Mesenchymal stem cell (in vitro differentiated cells and primary cell): ENCODE measurements around the gene PKNOX2.

ENCODE experiments used
- DNase-seq: peaks from one replicate; pipeline ENCODE4 v3.0.0-alpha.2; 2013
- H2AFZ ChIP-seq: one replicate; pipeline ENCODE4 v1.6.1; 2013; ENCODE audit warnings: low read depth, mild to moderate bottlenecking, control low read depth, inconsistent platforms, low read length, moderate library complexity
- H2AK5ac ChIP-seq: 2 replicates; pipeline ENCODE4 v1.6.1; 2013; ENCODE audit warnings: low read length, moderate library complexity, mild to moderate bottlenecking, inconsistent platforms; ENCODE audit not compliant: severe bottlenecking
- H2BK120ac ChIP-seq: one replicate; pipeline ENCODE4 v1.6.1; 2013; ENCODE audit warnings: low read depth, mild to moderate bottlenecking, inconsistent platforms, low read length, moderate library complexity
- H2BK12ac ChIP-seq, 2 experiments: one replicate each; pipeline ENCODE4 v1.6.1; 2013; ENCODE audit warnings: inconsistent platforms in 2 of 2, low read length in 2 of 2, mild to moderate bottlenecking in 2 of 2, moderate library complexity in 2 of 2, control low read depth in 1 of 2
- H2BK15ac ChIP-seq: one replicate; pipeline ENCODE4 v1.6.1; 2013; ENCODE audit warnings: mild to moderate bottlenecking, low read depth, inconsistent platforms; ENCODE audit not compliant: poor library complexity, severe bottlenecking
- H2BK5ac ChIP-seq: 2 replicates; pipeline ENCODE4 v1.6.1; 2013; ENCODE audit warnings: low read depth, mild to moderate bottlenecking, low read length, control low read depth, inconsistent platforms; ENCODE audit not compliant: poor library complexity, severe bottlenecking
- H3K14ac ChIP-seq, 2 experiments: one replicate each; pipeline ENCODE4 v1.6.1; 2013; ENCODE audit warnings: inconsistent platforms in 2 of 2, low read length in 2 of 2, control low read depth in 1 of 2, mild to moderate bottlenecking in 1 of 2, moderate library complexity in 1 of 2
- H3K18ac ChIP-seq, 2 experiments: one replicate each; pipeline ENCODE4 v1.6.1; 2013; ENCODE audit warnings: inconsistent platforms in 2 of 2, low read length in 2 of 2, control low read depth in 1 of 2, low read depth in 1 of 2, mild to moderate bottlenecking in 1 of 2
- H3K23ac ChIP-seq, 2 experiments: one replicate each; pipeline ENCODE4 v1.6.1; 2013; ENCODE audit warnings: inconsistent platforms in 2 of 2, low read length in 2 of 2, mild to moderate bottlenecking in 2 of 2, moderate library complexity in 2 of 2, control low read depth in 1 of 2
- H3K27ac ChIP-seq: 2 replicates; pipeline ENCODE4 v1.5.1; 2013; ENCODE audit warnings: mild to moderate bottlenecking, moderate library complexity, low read length, control low read depth, inconsistent platforms; ENCODE audit not compliant: poor library complexity, severe bottlenecking
- H3K27me3 ChIP-seq, 2 experiments: 2 replicates each; pipeline versions ENCODE4 v1.6.1 to v1.7.0; 2013; ENCODE audit warnings: low read length in 2 of 2, mild to moderate bottlenecking in 2 of 2, moderate library complexity in 2 of 2, control low read depth in 1 of 2, inconsistent platforms in 1 of 2; ENCODE audit not compliant: control insufficient read depth in 1 of 2, insufficient read depth in 1 of 2
- H3K36me3 ChIP-seq, 2 experiments: 2 replicates each; pipeline versions ENCODE4 v1.6.1 to v1.7.0; 2013; ENCODE audit warnings: low read length in 2 of 2, control low read depth in 1 of 2, inconsistent platforms in 1 of 2, low read depth in 1 of 2, mild to moderate bottlenecking in 1 of 2; ENCODE audit not compliant: insufficient read depth in 2 of 2, control insufficient read depth in 1 of 2
- H3K4ac ChIP-seq, 2 experiments: one replicate each; pipeline ENCODE4 v1.6.1; 2013; ENCODE audit warnings: inconsistent platforms in 2 of 2, low read length in 2 of 2, mild to moderate bottlenecking in 2 of 2, moderate library complexity in 2 of 2, control low read depth in 1 of 2, low read depth in 1 of 2
- H3K4me1 ChIP-seq: 2 replicates; pipeline ENCODE4 v1.6.1; 2013; ENCODE audit warnings: low read depth, low read length, control low read depth; ENCODE audit not compliant: control insufficient read depth, insufficient read depth
- H3K4me2 ChIP-seq: 2 replicates; pipeline ENCODE4 v1.6.1; 2013; ENCODE audit warnings: low read length, mild to moderate bottlenecking, inconsistent platforms; ENCODE audit not compliant: poor library complexity, severe bottlenecking
- H3K4me3 ChIP-seq, 2 experiments: 2 replicates each; pipeline versions ENCODE4 v1.5.1 to v1.7.0; 2013; ENCODE audit warnings: low read length in 2 of 2, mild to moderate bottlenecking in 2 of 2, control low read depth in 1 of 2, low read depth in 1 of 2; ENCODE audit not compliant: insufficient read depth in 1 of 2
- H3K79me1 ChIP-seq: replicated peaks from 2 replicates; pipeline ENCODE4 v1.6.1; 2013; ENCODE audit warnings: mild to moderate bottlenecking, control low read depth, low read length, inconsistent platforms; ENCODE audit not compliant: poor library complexity, severe bottlenecking
- H3K9ac ChIP-seq: 2 replicates; pipeline ENCODE4 v1.7.0; 2013; ENCODE audit warnings: mild to moderate bottlenecking, low read length, moderate library complexity
- H3K9me3 ChIP-seq: 2 replicates; pipeline ENCODE4 v1.7.0; 2013; ENCODE audit warnings: mild to moderate bottlenecking, low read length; ENCODE audit not compliant: control insufficient read depth
- H4K8ac ChIP-seq: one replicate; pipeline ENCODE4 v1.6.1; 2013; ENCODE audit warnings: inconsistent platforms, mild to moderate bottlenecking, low read length, moderate library complexity
- H4K91ac ChIP-seq: one replicate; pipeline ENCODE4 v1.6.1; 2013; ENCODE audit warnings: mild to moderate bottlenecking, low read length, inconsistent platforms
- WGBS: methylation state at CpG from one replicate; pipeline ENCODE4 v1.1.7; 2013; ENCODE audit warnings: mixed read lengths; 5-methylcytosine and 5-hydroxymethylcytosine counted together

PKNOX2 gene

GRCh38 chr11:125286486-125286885 lies 121.9 kb downstream of the PKNOX2 start:
- Histone ChIP-seq H3K4me3 (no peak overlapping the region), H3K27me3 (peaks cover 0 to 34% of the 10 kb centered on the region in 2 experiments), H3K4me1 (peaks cover 43% of the 10 kb centered on the region), H3K18ac (peak overlapping the region in 1 of 2 experiments; percentile 51), H3K36me3 (peaks cover 0 to 17% of the 10 kb centered on the region in 2 experiments), H2AFZ (no peak overlapping the region), H3K9ac (no peak overlapping the region), H3K4me2 (no peak overlapping the region), H3K27ac (peak overlapping the region; percentile 18), H3K9me3 (no peaks in the 10 kb centered on the region), H3K23ac (no peak overlapping the region), H3K14ac (peak overlapping the region in 1 of 2 experiments; percentile 6), H2BK120ac (no peak overlapping the region), H2AK5ac (peak overlapping the region; percentile 96), H4K8ac (no peak overlapping the region), H3K79me1 (peaks cover 28% of the 10 kb centered on the region), H4K91ac (peak overlapping the region; percentile 62), H2BK5ac (peak overlapping the region; percentile 39), H2BK15ac (no peak overlapping the region), H3K4ac (no peak overlapping the region), H2BK12ac (no peak overlapping the region)
- WGBS: 70% methylated on average over 8 of the region's 8 CpGs
- DNase-seq: no peak

GRCh38 chr11:125287491-125288210 lies 123.1 kb downstream of the PKNOX2 start:
- H3K27me3 ChIP-seq: peaks cover 0 to 35% of the 10 kb centered on the region in 2 experiments
- H3K9ac ChIP-seq: no peak overlapping the region
- H2AK5ac ChIP-seq: peak overlapping the region; percentile 96
- H3K23ac ChIP-seq: no peak overlapping the region
- no peak overlapping the region for H2BK5ac ChIP-seq
- H2AFZ ChIP-seq: peak overlapping the region; percentile 44
- H3K4me1 ChIP-seq: peaks cover 43% of the 10 kb centered on the region
- peaks cover 26% of the 10 kb centered on the region for H3K79me1 ChIP-seq
- DNase-seq: peak; percentile 29
- no peak overlapping the region for H4K91ac ChIP-seq
- peak overlapping the region; percentile 6 to 10 for H3K4ac ChIP-seq
- H3K14ac ChIP-seq: no peak overlapping the region
- no peak overlapping the region for H3K4me2 ChIP-seq
- peak overlapping the region; percentile 44 for H3K27ac ChIP-seq
- H3K18ac ChIP-seq: peak overlapping the region; percentile 33 to 79
- H3K4me3 ChIP-seq: no peak overlapping the region
- H2BK12ac ChIP-seq: no peak overlapping the region
- no peak overlapping the region for H2BK120ac ChIP-seq
- H3K36me3 ChIP-seq: peaks cover 0 to 23% of the 10 kb centered on the region in 2 experiments
- 40% methylated on average over 11 of the region's 11 CpGs for WGBS
- peak overlapping the region; percentile 66 for H4K8ac ChIP-seq
- no peaks in the 10 kb centered on the region for H3K9me3 ChIP-seq
- H2BK15ac ChIP-seq: no peak overlapping the region

DNA sequence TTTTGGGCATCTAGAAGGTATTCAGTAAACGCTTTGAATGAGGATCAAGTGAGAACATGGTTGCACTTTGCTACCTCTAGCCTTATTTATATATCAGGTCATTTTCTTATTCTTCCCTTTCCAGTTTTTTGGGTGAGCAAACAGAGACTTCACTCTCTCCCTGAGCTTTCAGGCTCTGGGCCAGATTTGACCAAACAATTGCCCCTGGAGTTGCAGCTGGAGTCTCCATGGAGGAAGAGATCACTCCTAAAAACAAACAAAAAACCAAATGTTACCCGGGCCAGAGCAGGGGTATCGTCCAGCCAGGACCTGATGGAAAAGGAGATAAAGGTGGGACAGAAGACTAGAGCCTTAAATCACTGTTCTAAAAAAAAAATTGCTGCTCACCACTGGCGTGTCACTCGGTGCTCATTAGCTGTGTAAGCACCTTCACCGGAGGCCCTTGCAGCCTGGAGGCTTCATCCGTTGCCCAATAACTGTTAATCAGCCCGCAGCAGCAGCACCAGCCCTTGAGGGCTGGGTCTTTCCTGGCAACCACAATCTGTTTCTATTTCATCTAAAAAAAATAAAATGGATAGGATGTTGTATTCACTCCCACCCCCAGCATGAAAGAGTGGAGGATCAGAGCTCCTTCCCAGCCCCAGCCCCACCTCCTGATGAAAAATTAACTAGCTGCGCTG lies 125.0 kb downstream of the PKNOX2 start:
- no peak overlapping the region for H3K18ac ChIP-seq
- H3K27ac ChIP-seq: peak overlapping the region; percentile 39
- H3K4ac ChIP-seq: no peak overlapping the region
- H3K36me3 ChIP-seq: peaks cover 0 to 25% of the 10 kb centered on the region in 2 experiments
- H3K23ac ChIP-seq: no peak overlapping the region
- 77% methylated on average over 7 of the region's 9 CpGs for WGBS
- H3K4me3 ChIP-seq: no peak overlapping the region
- H4K8ac ChIP-seq: no peak overlapping the region
- H3K14ac ChIP-seq: no peak overlapping the region
- H3K9me3 ChIP-seq: no peaks in the 10 kb centered on the region
- no peak overlapping the region for H3K4me2 ChIP-seq
- no peak overlapping the region for H2BK5ac ChIP-seq
- peaks cover 47% of the 10 kb centered on the region for H3K4me1 ChIP-seq
- no peak overlapping the region for H2BK120ac ChIP-seq
- H2BK12ac ChIP-seq: no peak overlapping the region
- peaks cover 0 to 47% of the 10 kb centered on the region in 2 experiments for H3K27me3 ChIP-seq
- peak overlapping the region; percentile 20 for H2AK5ac ChIP-seq
- no peak overlapping the region for H4K91ac ChIP-seq
- DNase-seq: no peak
- H2BK15ac ChIP-seq: no peak overlapping the region
- H3K9ac ChIP-seq: no peak overlapping the region
- peaks cover 22% of the 10 kb centered on the region for H3K79me1 ChIP-seq
- H2AFZ ChIP-seq: no peak overlapping the region

DNA sequence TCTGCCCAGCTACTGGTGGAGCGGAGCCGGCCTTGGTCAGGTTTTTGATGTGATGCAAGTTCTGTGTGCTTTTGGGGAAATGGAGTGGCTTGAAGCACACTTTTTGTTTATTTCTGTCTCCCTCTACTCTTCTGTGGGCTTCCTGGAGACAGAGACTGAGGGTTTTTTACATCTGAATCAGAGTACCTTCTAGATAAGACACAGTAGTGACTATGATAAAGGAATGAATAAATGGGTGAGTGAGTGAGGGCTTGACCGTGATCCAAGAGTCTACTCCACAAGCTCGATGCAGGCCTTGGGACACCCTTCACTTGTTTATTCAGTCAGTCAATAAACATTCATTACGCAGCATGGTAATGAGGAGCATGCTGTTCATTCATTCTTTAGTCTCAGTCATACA lies 125.7 kb downstream of the PKNOX2 start:
- Histone ChIP-seq H3K18ac (no peak overlapping the region), H3K4me3 (no peak overlapping the region), H2AK5ac (no peak overlapping the region), H3K23ac (no peak overlapping the region), H3K79me1 (peaks cover 24% of the 10 kb centered on the region), H3K4me1 (peaks cover 47% of the 10 kb centered on the region), H2BK12ac (no peak overlapping the region), H2AFZ (no peak overlapping the region), H2BK120ac (no peak overlapping the region), H4K91ac (no peak overlapping the region), H3K4me2 (peak overlapping the region; percentile 1), H3K27me3 (peaks cover 0 to 54% of the 10 kb centered on the region in 2 experiments), H3K9me3 (no peaks in the 10 kb centered on the region), H3K4ac (no peak overlapping the region), H2BK5ac (no peak overlapping the region), H3K36me3 (peaks cover 0 to 30% of the 10 kb centered on the region in 2 experiments), H4K8ac (no peak overlapping the region), H3K27ac (no peak overlapping the region), H3K14ac (no peak overlapping the region), H3K9ac (no peak overlapping the region), H2BK15ac (no peak overlapping the region)
- DNase-seq: no peak
- WGBS: 94% methylated on average over 5 of the region's 5 CpGs
